Stimulated activated CD8-positive, alpha-beta memory T cell treated with anti-CD3 and anti-CD28 coated beads, Interleukin-15, amount 100 ng/mL, for 24 hours (primary cell): ENCODE data around the gene FNDC10.
"Not testable (repeated sequence)": the region's sequence is repeated elsewhere in the genome, so short reads cannot be mapped to it uniquely, and the experiment has no call there.

ENCODE experiments used
- DNase-seq: peaks from one replicate; pipeline ENCODE4 v3.0.0-alpha.2; 2020; ENCODE audit warnings: low read depth

FNDC10 gene

DNA sequence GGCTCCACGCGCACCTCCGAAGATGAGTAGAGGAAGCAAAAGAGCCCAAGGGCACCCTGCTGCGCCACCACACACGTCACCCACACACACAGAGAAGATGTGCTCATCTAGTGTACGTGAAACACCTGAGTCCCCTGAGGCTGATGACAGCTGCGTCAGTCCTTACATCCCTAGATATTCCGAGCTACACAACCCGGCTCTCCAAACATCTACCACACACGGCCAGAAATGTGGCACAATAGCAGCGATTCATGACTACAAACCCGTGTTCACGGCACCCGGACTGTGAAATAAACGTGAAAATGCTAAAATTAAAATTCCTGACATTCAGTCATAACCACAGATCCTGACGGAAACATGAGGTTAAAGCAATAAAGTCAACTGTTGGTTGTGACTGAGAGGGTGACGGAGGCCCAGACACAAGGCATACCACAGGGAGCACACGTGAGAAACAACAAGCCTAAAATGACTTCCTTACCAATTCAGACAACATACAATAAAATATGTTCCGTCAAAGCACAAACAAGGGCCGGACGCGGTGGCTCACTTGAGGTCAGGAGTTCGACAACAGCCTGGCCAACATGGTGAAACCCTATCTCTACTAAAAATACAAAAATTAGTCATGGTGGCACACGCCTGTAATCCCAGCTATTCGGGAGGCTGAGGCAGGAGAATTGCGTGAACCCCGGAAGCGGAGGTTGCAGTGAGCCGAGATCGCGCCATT is 32.6 kb downstream of the FNDC10 start:
- no peak for DNase-seq

DNA sequence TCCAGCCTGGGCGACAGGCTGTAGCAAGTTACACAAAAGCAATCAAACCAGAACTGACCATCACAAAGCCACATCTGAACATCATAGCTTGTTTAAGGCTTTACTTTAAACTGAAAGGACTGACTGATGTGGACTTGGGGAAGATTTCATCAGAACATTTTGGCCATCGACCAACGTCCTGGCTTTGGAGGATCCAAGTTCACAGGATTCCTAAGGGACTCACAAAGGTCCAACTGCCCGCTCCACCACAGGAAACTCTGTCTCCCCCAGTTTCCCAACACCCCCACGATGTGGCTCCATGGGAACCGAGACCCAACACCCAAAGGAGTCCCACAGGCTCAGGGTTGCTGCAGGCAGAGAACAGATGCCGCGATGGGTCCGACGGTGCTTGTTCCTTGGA is 34.6 kb downstream of the FNDC10 start:
- DNase-seq = no peak

- DNase-seq = no peak
Measured at GRCh38 chr1:1564268-1564667, 35.7 kb downstream of the FNDC10 start.

DNA sequence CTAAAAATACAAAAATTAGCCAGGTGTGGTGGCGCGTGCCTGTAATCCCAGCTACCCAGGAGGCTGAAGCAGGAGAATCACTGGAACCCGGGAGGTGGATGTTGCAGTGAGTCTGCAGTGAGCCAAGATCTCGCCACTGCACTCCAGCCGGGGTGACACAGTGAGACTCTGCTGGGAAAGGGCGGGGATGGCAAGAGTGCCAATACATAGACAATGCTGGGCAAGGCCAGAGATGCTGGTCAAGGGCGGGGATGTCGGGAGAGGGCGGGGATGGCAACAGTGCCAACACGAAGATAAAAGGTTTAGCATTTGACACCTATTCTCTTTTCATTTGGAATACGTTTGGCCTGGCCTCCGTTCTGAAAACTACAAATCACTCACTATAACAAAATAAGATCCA is 36.2 kb downstream of the FNDC10 start:
- DNase-seq = no peak

GRCh38 chr1:1562556-1563195 is 37.3 kb downstream of the FNDC10 start:
- no peak for DNase-seq

GRCh38 chr1:1561801-1562470 is 38.0 kb downstream of the FNDC10 start:
- no peak for DNase-seq

GRCh38 chr1:1560178-1560577 is 39.8 kb downstream of the FNDC10 start:
- no peak for DNase-seq

- DNase-seq = no peak
Measured at GRCh38 chr1:1559066-1559465, 40.9 kb downstream of the FNDC10 start.

DNA sequence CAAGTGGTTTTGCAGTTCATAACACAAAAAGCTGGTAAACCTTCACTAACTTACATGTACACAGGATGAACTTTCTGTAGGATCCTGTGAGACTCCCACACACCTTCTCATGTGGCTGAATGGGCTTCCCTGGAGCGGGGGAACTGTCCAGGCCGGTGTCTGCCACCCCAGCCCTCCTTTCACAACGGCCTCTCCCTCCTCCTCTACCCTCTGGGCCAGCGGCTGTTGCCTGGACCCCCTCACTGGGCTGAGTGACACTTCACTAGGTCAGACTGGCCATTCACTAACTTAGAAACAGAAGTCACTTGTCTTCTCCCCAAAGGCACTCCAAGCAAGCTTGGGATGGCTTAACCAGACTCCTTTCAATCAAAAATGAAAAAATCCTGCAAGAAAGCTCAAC is 41.3 kb downstream of the FNDC10 start:
- no peak for DNase-seq

DNA sequence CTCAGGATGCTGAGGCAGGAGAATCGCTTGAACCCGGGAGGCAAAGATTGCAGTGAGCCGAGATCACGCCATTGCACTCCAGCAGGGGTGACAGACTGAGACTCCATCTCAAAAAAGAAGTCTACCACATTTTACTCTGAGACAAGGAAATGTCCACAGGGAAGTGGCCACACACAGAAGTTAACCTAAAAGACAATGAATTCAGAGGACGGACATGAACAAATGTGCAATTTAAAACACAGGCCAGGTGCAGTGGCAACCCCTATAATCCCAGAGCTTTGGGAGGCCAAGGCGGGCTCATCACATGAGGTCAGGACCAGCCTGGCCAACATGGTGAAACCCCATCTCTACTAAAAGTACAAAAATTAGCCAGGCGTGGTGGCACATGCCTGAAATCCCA is 42.2 kb downstream of the FNDC10 start:
- DNase-seq = not testable (repeated sequence)

DNA sequence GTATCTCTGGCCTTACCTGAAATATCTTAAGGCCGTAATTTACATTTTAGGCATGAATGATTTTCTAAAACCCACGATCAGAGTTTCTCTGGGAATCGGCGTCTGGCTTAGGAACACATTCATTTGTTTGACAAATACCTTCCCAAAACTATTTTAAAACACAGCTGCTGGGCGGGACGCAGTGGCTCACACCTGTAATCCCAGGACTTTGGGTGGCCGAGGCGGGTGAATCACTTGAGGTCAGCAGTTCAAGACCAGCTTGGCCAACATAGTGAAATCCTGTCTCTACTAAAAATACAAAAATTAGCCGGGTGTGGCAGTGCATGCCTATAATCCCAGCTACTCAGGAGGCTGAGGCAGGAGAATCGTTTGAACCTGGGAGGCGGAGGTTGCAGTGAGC is 43.0 kb downstream of the FNDC10 start:
- not testable (repeated sequence) for DNase-seq

DNA sequence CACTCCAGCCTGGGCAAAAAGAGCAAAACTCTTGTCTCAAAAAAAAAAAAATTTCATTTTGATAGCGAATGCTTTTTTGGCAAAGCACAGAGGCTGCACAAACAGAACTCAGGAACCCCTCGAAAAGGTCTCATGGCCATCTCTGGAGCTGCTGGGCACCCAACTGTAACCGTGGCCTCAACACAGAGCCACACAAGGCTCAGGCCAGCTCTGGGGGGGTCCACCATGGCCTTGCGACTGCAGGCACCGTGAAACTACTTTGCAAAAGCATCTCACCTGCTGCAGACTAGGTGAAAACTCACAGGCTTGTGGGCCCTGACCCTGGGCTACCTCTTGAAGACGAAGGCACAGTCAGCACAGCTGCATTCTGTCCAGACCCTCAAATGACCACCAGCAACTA is 43.4 kb downstream of the FNDC10 start:
- no peak for DNase-seq

DNA sequence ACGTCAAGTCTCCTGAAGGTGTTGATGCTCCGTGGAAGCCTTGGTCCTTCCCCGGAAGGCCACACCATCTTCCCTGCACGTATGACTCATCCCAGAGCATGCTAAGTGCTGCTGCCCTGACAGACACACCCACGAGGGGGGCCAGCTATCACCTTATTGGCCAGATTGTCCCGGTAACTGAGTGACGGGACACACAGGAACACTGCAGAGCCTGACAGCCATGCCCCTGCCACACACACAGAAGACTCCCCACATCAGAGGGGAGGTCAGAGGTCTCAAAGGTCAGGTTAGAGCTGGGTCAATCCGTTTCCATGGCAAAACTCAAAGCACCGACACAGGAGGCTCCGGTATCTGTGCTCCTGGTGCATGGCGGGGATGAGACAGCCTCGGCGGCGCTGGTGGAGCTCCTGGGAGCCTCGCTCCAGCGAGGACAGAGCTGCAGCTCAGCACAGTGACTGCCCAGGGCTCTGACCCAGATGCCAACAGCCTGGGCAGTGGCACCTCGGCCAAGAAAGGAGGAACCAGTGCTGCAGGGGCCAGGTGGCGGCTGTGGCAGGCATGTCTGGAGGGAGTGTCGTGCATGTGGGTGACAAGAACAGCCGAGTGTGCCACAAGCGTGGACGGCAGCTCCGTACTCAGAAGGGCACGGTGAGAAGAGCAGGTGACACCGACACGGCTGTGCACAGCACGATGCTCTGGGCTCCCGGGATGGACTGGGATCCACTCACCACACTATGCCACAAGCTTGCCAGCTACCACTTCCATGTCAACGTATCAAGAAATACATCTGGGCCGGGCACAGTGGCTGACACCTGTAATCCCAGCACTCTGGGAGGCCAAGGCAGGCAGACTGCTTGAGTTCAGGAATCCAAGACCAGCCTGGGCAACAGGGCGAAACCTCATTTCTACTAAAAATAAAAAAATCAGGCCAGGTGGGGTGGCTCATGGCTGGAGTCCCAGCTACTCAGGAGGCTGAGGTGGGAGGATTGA is 44.7 kb downstream of the FNDC10 start:
- DNase-seq = no peak

GRCh38 chr1:1554550-1554925 is 45.4 kb downstream of the FNDC10 start:
- DNase-seq = no peak

- no peak for DNase-seq
Measured at GRCh38 chr1:1553821-1554494, 46.0 kb downstream of the FNDC10 start.

DNA sequence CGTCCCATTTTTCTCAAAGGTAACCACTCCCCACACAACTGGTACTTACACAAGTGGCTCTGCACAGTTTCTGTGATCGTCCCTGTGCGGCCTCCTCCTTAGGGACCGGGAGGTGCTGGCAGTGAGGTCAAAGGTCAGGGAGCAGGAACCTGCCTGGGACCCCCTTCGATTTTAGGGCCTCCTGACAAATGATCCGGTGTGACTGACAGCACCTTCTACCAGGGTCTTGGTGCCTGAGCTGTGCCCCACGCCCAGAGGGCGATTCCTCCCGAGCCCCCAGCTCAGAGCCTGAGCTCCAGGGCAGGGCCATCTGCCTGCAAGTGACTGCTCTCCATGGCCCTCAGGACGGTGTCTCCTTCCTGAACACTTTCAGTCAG is 47.7 kb downstream of the FNDC10 start:
- no peak for DNase-seq

- no peak for DNase-seq
Measured at GRCh38 chr1:1551524-1552262, 48.2 kb downstream of the FNDC10 start.

- no peak for DNase-seq
Measured at GRCh38 chr1:1550591-1551432, 49.1 kb downstream of the FNDC10 start.

DNA sequence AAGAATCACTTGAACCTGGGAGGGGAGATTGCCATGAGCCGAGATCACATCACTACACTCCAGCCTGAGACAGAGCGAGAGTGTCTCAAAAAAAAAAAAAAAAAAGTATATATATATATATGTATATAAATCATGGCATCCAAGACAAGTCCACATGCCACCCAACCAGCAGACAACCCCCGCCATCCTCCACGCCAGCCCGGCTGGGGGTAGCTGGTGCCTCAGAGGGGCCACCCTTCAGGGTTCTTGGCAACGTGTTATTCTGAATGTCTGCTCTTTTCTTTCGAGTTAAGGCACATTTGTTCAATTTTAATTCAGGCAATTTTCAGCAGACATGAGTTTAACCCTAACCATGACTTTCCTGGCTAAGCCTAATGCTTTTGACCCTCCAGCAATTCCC is 49.8 kb downstream of the FNDC10 start:
- no peak for DNase-seq

- DNase-seq = no peak
Measured at GRCh38 chr1:1548591-1548990, 51.3 kb downstream of the FNDC10 start.
